Thyroid gland (tissue), 4 donors: ENCODE data around the gene MICU1.

Experiments
- POLR2A ChIP-seq, 2 donors: fragments of 450-650 bp; IDR thresholded peaks; one replicate each; pipeline ENCODE4 v1.6.1; 2017; ENCODE audit warnings: antibody characterized with exemption in 2 of 2, mild to moderate bottlenecking in 2 of 2, moderate library complexity in 1 of 2
- TF ChIP-seq, protein P1 (sequence below), 6 experiments: fragments of 200-600 bp in 3 of 6; fragments of 450-650 bp in 3 of 6; sonication (generic) in 3 of 6; IDR thresholded peaks; one replicate each; pipeline ENCODE4 v1.5.1; 2016 to 2019; ENCODE audit warnings: antibody characterized with exemption in 6 of 6, mild to moderate bottlenecking in 2 of 6, inconsistent platforms in 1 of 6, moderate library complexity in 1 of 6

DNA sequence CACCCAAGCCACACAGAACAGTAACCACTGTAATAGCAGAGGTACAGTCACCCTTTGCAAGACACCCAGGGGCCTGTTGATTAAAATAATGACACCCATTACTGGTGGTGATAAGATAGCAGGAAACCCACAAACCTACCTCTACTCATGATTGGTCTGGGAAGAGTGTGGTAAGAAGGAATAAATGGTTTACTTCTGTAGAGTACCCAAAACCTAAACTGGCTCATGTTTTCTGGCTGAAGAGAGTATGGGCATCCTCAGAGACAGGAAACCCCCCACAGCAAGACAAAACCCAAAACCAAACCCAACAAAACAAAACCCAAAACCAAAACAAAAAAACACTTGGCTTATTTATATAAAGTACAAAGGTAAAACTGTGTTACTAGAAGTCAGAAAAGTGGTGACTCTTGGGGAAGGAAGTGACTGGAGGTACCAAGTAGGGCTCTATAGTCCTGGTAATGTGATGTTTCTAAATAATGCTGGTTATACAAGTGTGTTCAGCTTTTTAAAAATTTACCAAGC is 255.6 kb downstream of the MICU1 start:
- TF ChIP-seq, protein P1, sequence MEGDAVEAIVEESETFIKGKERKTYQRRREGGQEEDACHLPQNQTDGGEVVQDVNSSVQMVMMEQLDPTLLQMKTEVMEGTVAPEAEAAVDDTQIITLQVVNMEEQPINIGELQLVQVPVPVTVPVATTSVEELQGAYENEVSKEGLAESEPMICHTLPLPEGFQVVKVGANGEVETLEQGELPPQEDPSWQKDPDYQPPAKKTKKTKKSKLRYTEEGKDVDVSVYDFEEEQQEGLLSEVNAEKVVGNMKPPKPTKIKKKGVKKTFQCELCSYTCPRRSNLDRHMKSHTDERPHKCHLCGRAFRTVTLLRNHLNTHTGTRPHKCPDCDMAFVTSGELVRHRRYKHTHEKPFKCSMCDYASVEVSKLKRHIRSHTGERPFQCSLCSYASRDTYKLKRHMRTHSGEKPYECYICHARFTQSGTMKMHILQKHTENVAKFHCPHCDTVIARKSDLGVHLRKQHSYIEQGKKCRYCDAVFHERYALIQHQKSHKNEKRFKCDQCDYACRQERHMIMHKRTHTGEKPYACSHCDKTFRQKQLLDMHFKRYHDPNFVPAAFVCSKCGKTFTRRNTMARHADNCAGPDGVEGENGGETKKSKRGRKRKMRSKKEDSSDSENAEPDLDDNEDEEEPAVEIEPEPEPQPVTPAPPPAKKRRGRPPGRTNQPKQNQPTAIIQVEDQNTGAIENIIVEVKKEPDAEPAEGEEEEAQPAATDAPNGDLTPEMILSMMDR (IDR thresholded peaks at IDR 0.05) = no peak
- no peak for TF ChIP-seq POLR2A (IDR thresholded peaks at IDR 0.05)
